ENCODE data around the gene AGBL5. TPM values are rescaled to one million over a fixed set of nuclear protein-coding genes. Genes with fewer than 3 reads are reported as not detected.

The AGBL5 gene
- total and polyA plus RNA-seq, 4 donors: 8.6 to 22.3 (median 14.4) TPM

- 86 to 93% methylated on average over 4 of the region's 4 CpGs for WGBS, 2 donors
- H3K27me3 ChIP-seq (ENCODE audit: control insufficient read depth in 3 of 3, insufficient read depth in 3 of 3, low read length in 2 of 3): no peaks in the 10 kb centered on the region
- DNase-seq: no peak
- no peaks in the 10 kb centered on the region for H3K36me3 ChIP-seq (ENCODE audit: control insufficient read depth in 4 of 4, insufficient read depth in 4 of 4, low read length in 4 of 4)
- H3K9me3 ChIP-seq (ENCODE audit: control insufficient read depth in 4 of 4, insufficient read depth in 3 of 4, low read length in 3 of 4): no peaks in the 10 kb centered on the region
- no peak for ATAC-seq (ENCODE audit: insufficient read depth, low FRiP score)
- H3K27ac ChIP-seq (ENCODE audit: low read depth in 1 of 2, low read length in 1 of 2): no peak overlapping the region
- no peak for TF ChIP-seq CTCF (IDR thresholded peaks at IDR 0.05; ENCODE audit: control extremely low read depth, extremely low read depth)
- H3K9ac ChIP-seq (ENCODE audit: insufficient read depth in 1 of 2, low read length in 2 of 2): no peak overlapping the region
- peaks cover 0 to 6% (median 2%) of the 10 kb centered on the region in 5 donors for H3K4me1 ChIP-seq (ENCODE audit: control insufficient read depth in 5 of 5, insufficient read depth in 5 of 5, low read length in 5 of 5)
- H3K4me3 ChIP-seq: no peak overlapping the region
Measured at GRCh38 chr2:27008678-27009077, 42.8 kb upstream of the AGBL5 start.

- no peaks in the 10 kb centered on the region for H3K27me3 ChIP-seq (ENCODE audit: control insufficient read depth in 3 of 3, insufficient read depth in 3 of 3, low read length in 2 of 3)
- DNase-seq (no peak), ATAC-seq (ENCODE audit: insufficient read depth, low FRiP score) (no peak)
- H3K36me3 ChIP-seq (ENCODE audit: control insufficient read depth in 4 of 4, insufficient read depth in 4 of 4, low read length in 4 of 4): no peaks in the 10 kb centered on the region
- H3K27ac ChIP-seq (ENCODE audit: low read depth in 1 of 2, low read length in 1 of 2): no peak overlapping the region
- H3K9ac ChIP-seq (ENCODE audit: insufficient read depth in 1 of 2, low read length in 2 of 2): no peak overlapping the region
- no peak overlapping the region for H3K4me3 ChIP-seq
- no peak for TF ChIP-seq CTCF (IDR thresholded peaks at IDR 0.05; ENCODE audit: control extremely low read depth, extremely low read depth)
- no peaks in the 10 kb centered on the region for H3K9me3 ChIP-seq (ENCODE audit: control insufficient read depth in 4 of 4, insufficient read depth in 3 of 4, low read length in 3 of 4)
- peaks cover 0 to 6% (median 2%) of the 10 kb centered on the region in 5 donors for H3K4me1 ChIP-seq (ENCODE audit: control insufficient read depth in 5 of 5, insufficient read depth in 5 of 5, low read length in 5 of 5)
Measured at GRCh38 chr2:27009083-27009482, 42.4 kb upstream of the AGBL5 start.

GRCh38 chr2:27009716-27010115, 41.8 kb upstream of the AGBL5 start:
- no peaks in the 10 kb centered on the region for H3K36me3 ChIP-seq (ENCODE audit: control insufficient read depth in 4 of 4, insufficient read depth in 4 of 4, low read length in 4 of 4)
- TF ChIP-seq CTCF (IDR thresholded peaks at IDR 0.05; ENCODE audit: control extremely low read depth, extremely low read depth): no peak
- H3K9me3 ChIP-seq (ENCODE audit: control insufficient read depth in 4 of 4, insufficient read depth in 3 of 4, low read length in 3 of 4): no peaks in the 10 kb centered on the region
- no peak overlapping the region for H3K27ac ChIP-seq (ENCODE audit: low read depth in 1 of 2, low read length in 1 of 2)
- DNase-seq (no peak), ATAC-seq (ENCODE audit: insufficient read depth, low FRiP score) (no peak)
- no peaks in the 10 kb centered on the region for H3K27me3 ChIP-seq (ENCODE audit: control insufficient read depth in 3 of 3, insufficient read depth in 3 of 3, low read length in 2 of 3)
- 74 to 94% methylated on average over 2 of the region's 2 CpGs for WGBS, 2 donors
- no peak overlapping the region for H3K9ac ChIP-seq (ENCODE audit: insufficient read depth in 1 of 2, low read length in 2 of 2)
- peaks cover 0 to 6% (median 2%) of the 10 kb centered on the region in 5 donors for H3K4me1 ChIP-seq (ENCODE audit: control insufficient read depth in 5 of 5, insufficient read depth in 5 of 5, low read length in 5 of 5)
- no peak overlapping the region for H3K4me3 ChIP-seq

GRCh38 chr2:27010139-27010538, 41.3 kb upstream of the AGBL5 start:
- WGBS, 2 donors: 74 to 78% methylated on average over 3 of the region's 3 CpGs
- DNase-seq (no peak), ATAC-seq (ENCODE audit: insufficient read depth, low FRiP score) (no peak)
- peaks cover 0 to 6% (median 2%) of the 10 kb centered on the region in 5 donors for H3K4me1 ChIP-seq (ENCODE audit: control insufficient read depth in 5 of 5, insufficient read depth in 5 of 5, low read length in 5 of 5)
- H3K9ac ChIP-seq (ENCODE audit: insufficient read depth in 1 of 2, low read length in 2 of 2): no peak overlapping the region
- H3K36me3 ChIP-seq (ENCODE audit: control insufficient read depth in 4 of 4, insufficient read depth in 4 of 4, low read length in 4 of 4): no peaks in the 10 kb centered on the region
- no peaks in the 10 kb centered on the region for H3K27me3 ChIP-seq (ENCODE audit: control insufficient read depth in 3 of 3, insufficient read depth in 3 of 3, low read length in 2 of 3)
- H3K9me3 ChIP-seq (ENCODE audit: control insufficient read depth in 4 of 4, insufficient read depth in 3 of 4, low read length in 3 of 4): no peaks in the 10 kb centered on the region
- no peak overlapping the region for H3K27ac ChIP-seq (ENCODE audit: low read depth in 1 of 2, low read length in 1 of 2)
- TF ChIP-seq CTCF (IDR thresholded peaks at IDR 0.05; ENCODE audit: control extremely low read depth, extremely low read depth): no peak
- H3K4me3 ChIP-seq: no peak overlapping the region
